Stimulated activated CD4-positive, alpha-beta T cell treated with anti-CD3 and anti-CD28 coated beads, TNF-alpha, amount 100 ng/mL, for 24 hours (primary cell): Measurements from ENCODE around the gene HCN1.

Experiments
- DNase-seq, 3 experiments: peaks; one replicate each; pipeline ENCODE4 v3.0.0-alpha.2; 2020; ENCODE audit warnings: low read depth in 3 of 3

The HCN1 gene

GRCh38 chr5:45288746-45289145, 407.4 kb downstream of the HCN1 start:
- no peak for DNase-seq

GRCh38 chr5:45284436-45284835, 411.7 kb downstream of the HCN1 start:
- DNase-seq = no peak

- no peak for DNase-seq
Measured at GRCh38 chr5:45281081-45281480, 415.1 kb downstream of the HCN1 start.

- DNase-seq = no peak
Measured at GRCh38 chr5:45279109-45279508, 417.1 kb downstream of the HCN1 start.

- DNase-seq = no peak
Measured at GRCh38 chr5:45277860-45278259, 418.3 kb downstream of the HCN1 start.

GRCh38 chr5:45274241-45274640, 421.9 kb downstream of the HCN1 start:
- no peak for DNase-seq

- no peak for DNase-seq
Measured at GRCh38 chr5:45271626-45272025, 424.6 kb downstream of the HCN1 start.

GRCh38 chr5:45264447-45264846, 431.7 kb downstream of the HCN1 start:
- DNase-seq = no peak

- no peak for DNase-seq
Measured at GRCh38 chr5:45262061-45262590, 434.1 kb downstream of the HCN1 start.

GRCh38 chr5:45261125-45261524, 435.1 kb downstream of the HCN1 start:
- no peak for DNase-seq

- DNase-seq = no peak
Measured at GRCh38 chr5:45260292-45260691, 435.9 kb downstream of the HCN1 start.

GRCh38 chr5:45252978-45253377, 443.2 kb downstream of the HCN1 start:
- no peak for DNase-seq

- no peak for DNase-seq
Measured at GRCh38 chr5:45252541-45252940, 443.6 kb downstream of the HCN1 start.

- no peak for DNase-seq
Measured at GRCh38 chr5:45225571-45226031, 470.6 kb downstream of the HCN1 start.

- no peak for DNase-seq
Measured at GRCh38 chr5:45205403-45205961, 490.7 kb downstream of the HCN1 start.
